HG03060 (cell line): ENCODE data around the gene PYGO2.
A peak's percentile ranks its signal among the peaks of the same experiment; 100 is the strongest.

ENCODE experiments used
- ATAC-seq: cut with Tn5 transposase; IDR thresholded peaks from one replicate; pipeline ENCODE4 v1.9.1; 2021; ENCODE audit warnings: low read depth, moderate number of reproducible peaks; ENCODE audit not compliant: unreplicated experiment

PYGO2 gene

DNA sequence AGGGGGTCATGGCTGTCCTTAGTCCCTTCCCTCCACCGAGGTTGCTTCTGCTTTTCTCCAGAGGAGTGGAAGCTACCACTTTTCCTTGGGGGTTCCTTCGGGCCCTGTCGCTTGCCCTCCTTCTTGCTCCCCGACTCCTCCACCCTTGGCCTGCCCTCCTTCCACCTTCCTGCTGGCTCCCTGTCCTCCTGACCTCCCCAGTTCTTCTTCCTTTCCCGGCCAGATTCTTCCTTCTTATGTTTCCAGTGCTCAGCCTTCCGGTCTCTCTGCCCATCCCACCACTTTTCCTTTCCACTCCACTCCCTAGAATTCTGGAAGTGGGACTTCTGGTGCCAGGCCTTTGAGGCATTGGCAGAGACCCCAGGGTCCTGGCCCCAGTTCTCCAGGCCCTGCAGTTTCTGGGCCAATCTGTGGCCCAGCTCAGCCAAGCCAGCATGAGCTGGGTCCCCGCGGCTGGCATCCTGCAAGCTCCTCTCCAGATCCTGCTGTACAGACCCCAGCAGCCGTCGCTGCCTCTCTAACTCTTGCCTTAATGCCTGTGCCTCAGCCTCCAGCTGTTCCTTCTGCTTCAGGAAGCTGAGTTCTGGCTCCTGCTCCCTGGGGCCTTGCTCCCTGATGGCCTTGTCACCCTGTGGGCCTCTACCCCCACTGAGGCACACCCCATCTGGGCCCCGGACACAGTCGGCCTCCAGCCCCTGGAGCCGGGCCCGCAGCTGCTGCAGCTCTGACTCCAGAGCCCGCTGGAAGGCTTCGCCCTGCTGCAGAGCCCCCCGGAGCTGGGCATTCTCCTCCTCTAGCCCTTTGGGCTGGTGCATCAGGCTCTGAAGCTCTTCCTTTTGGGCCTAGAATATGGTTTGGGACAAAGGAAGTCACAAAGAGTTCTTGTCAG is 15.4 kb downstream of the PYGO2 start:
- ATAC-seq = no peak

DNA sequence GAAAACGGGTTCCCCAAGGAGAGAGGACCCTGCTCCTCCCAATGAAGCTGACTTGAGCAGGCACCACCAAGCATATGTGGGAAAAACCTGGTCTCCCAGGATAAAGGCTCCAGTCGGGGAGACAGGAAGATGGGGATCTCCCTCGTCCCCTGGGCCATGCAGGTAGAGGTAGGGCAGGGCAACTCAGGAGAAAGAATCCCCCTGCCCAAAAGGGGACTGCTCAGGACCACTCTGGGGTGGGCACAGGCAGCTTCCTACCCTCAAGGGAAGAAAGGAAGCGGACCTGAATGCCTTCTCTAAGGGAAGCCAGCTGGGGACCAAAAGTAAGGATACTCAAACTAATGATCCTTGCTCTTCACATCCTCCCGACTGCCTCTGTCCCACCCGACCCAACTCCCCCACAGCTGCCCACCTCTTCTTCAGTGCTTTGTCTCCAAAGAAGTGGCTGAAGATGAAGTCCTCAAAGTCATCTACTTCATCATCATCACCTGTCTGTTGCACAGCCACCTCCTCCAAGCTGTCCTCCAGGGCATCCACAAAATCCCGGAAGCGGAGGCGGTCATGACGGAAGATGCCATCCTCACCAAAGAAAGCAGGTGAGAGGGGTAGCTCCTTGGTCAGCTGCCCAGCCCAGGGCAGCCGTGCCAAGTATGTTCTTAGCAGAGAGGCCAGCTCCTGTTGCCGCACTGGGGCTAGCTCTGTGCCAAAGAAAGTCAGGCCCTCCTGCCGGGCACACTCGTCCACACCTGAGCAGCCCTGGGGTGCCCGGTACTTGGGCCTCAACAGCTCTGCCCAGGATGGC is 16.2 kb downstream of the PYGO2 start:
- ATAC-seq = no peak

DNA sequence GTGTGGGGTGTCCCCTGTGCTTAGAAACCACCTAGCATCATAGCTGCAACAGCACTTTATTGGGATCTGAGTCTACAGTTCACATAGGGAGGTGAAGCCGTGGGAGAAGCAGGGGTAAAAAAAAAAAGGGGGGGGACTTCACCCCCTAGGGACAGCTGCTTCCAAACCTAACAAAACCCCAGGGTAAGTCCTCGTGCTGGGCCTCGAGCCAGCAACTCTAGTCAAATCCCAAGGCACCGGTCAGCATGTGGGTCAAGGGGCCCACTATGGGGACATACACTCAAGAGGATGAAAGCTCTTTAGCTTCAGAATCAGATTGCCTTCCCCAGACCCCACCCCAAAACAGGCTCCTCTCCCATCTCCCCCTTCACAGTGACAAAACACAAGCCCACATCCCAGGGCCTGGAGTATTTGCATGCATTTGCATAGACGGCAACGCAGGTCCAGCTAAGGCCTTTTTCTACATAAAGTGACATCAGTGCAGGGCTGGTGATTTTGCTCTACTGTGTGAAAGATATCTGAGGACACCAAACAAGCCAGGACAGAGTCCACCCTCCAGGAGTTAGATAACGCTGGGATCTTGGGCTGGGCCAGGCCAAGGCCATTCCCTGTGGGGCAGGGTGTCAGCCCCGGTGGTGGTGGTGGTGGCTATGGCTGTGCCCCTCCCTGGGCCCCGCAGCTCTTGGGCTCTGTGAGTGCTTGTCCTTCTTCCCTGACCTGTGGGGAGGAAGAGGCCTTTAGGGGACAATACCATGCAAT is 17.0 kb downstream of the PYGO2 start:
- no peak for ATAC-seq

DNA sequence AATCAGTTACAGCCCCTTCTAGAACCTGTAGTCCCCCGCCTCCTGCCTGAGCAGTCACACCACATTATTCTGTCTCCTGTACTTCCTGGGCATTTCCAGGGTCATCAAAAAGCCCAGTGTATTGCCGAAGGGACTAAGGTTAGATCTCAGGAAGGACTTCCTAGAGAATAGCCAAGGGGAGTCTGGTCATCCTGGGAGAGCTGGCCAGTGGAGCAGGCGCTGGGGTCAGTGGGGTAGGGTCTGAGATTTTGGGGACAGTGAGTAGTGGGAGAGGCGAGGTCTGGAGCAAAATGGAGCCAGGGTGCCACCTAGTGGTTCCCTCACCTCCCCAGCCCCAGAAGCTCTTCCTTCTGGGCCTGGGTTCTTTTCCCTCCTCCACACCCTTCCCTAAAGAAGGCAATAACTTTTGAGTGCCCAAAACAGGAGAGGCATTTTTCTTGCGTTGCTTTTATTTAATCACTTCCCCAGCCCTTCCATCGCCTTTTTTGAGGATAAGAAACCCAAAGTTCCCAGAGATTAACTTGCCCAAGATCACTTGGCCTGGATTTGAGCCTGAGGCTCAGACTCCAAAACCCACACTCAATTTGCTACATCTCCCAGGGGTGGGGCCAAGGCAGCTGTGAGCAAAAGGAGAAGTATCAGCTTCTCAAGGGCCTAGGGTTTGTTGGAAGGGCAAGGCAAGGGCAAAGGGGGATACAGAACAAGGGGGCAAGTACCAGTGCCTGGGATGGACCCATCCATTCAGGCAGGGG is 17.8 kb downstream of the PYGO2 start:
- no peak for ATAC-seq

DNA sequence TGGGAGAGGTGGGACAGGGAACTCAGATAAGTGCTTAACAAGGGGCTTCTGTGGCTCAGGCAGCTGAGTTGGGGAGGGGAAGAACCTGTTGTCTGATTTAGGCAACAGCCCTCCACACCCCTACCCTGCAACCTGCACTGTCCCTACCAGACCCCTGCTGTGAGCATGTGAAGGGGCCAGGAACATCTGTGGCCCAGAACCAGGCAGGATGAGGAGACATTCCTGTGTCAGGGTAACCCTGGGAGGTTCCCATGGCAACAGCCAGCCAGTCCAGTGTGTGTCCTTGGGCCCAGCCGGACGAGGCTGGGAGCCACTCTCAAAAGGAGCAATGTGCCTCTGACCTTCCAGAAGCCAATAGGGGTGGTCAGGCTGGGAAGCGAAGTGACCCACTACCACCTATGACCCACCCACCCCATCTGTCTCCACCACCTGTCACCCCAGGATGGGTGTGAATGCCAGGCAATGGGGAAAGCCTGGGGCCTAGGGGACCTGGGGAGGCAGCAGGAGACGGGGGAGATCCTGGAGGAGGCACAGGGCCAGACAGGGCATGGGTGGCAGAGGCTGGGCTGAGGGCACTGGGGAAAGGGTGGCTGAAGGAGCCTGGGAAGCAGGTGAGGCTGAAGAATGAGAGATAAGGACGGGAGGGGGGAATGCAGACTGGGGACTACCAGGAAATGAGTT is 20.1 kb downstream of the PYGO2 start:
- ATAC-seq = no peak

DNA sequence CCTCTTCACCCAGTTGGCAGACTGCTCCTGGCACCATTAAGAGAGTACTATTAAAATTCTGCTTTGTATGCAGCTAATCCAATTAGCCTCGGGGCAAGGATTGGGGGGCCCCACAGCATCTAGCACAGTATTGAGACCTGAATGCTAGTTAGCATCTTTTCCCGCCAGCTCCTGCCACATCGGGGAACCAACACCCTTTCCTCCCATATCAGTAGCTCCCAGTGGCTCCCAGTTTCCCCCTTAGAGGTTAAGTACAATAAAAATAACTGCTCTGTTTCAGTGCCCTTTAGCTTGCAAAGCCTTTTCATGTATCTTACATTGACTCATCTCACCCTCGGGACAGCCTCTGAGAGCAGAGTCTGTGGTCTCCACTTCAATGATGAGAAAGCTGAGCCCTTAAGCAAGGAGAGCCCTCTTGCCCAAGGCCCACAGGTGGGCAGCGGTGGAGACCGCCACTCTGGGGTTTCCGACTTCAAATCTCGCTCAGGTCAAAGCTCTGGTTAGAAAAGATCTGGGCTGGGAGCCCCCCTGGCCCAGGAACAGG is 20.9 kb downstream of the PYGO2 start:
- ATAC-seq = no peak

DNA sequence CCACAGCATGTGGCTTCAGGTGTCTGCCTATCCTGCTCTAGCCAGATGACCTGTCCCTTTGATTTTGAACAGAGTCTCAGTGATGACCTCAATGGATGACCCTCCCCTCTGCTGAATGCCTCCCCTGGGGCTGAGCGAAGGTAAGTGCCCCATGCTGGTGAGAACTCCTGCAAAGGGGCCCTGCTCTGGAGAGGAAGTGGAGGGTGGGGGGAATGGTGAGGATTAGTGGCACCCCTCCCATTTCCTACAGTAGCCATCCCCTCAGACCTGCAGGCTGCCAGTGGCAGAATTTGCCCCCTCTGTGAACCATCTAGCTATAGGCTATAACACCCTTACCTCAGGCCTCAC is 21.4 kb downstream of the PYGO2 start:
- no peak for ATAC-seq

DNA sequence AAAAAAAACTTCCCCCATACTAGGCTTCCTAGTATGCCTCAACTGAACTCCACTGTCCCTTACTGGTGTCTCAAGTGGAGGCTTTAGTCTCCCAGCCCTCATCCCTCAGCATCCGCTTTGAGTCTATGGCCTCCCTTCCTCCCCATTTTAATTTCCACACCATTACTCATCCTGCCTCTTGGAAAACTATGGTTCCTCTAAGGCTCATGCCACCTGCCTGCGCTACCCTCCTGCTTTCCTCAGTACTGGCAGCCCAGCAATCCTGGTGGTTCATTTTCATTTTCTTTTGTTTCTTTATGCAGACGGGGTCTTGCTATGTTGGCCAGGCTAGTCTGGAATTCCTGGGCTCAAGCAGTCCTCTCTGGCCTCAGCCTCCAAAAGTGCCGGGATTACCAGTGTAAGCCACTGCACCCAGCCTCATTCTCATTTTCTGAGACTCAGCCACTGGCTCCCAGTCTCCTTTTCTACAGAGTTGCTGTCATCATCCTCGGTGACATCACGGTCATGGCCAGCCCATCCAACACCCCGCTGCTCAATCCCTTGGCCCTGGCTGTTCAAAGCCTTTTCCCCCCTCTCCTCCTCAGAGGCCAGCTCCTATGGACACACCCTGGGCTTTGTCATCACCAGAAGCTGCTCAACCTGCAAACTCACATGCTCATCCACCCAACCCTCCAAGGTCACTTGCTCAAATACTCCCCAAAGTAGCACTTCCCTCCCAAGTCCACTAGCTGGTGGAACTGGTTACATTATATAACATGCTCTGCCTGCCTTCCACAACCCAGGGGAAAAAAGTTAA is 22.8 kb downstream of the PYGO2 start:
- ATAC-seq = no peak

DNA sequence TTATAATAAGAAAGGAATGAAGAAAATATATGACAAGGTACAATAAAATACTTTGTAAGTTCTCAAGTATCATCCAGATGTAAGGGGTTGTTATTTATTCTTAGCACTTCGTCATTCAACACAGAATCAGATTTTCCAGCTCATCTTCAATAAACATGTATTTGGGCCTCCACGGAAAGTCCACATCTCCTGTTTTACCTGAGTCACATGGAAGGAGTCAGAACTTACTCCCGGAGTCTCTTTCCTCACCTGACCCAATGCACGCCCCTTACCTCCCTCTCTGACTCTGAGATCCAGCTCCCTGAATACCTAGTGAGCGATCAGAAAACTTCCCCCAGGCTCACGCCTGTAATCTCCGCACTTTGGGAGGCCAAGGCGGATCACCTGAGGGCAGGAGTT is 23.6 kb downstream of the PYGO2 start:
- ATAC-seq = no peak

DNA sequence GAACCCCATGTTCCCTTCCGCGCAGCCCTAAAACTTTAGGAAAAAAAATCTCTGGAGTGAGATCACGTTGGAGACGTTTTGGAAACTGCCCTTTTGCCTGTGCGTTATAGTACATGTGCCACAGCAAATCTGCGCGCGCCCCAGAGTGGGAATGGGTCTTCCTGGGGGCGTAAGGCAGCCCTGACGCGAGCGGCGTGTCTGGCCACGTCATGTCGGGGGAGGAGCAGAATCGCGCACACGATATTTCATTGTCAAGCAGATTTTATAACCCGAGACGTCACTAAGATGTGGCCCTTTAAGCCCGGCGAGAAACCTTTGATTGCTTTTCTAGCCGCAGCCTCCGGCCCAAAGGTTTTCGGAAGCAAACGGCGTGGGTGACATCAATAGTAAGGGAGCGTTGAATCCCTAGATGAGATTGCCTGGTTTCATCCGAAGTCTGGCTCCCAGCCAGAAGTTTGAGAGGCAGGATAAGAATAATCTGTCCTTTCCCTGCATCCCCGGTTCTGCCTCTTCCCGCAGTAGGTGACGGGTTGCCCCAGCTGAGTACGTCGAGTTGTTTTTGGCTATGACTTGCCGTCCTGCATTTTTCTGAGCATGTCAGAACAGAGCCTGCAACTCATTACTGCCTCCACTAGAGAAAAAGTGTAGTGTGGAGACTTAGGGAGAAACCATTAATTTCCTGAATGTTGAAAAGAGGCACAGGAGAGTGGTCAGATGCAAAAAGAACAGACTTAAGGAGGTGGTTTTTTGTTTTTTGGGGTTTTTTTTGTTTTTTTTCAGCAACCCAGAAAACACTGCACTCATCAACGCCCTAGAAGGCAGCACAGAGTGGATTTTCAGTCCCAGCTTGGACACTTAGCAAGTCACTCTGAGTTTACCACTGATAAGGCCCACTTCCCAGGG is 24.2 kb downstream of the PYGO2 start:
- ATAC-seq = peak; percentile 30

DNA sequence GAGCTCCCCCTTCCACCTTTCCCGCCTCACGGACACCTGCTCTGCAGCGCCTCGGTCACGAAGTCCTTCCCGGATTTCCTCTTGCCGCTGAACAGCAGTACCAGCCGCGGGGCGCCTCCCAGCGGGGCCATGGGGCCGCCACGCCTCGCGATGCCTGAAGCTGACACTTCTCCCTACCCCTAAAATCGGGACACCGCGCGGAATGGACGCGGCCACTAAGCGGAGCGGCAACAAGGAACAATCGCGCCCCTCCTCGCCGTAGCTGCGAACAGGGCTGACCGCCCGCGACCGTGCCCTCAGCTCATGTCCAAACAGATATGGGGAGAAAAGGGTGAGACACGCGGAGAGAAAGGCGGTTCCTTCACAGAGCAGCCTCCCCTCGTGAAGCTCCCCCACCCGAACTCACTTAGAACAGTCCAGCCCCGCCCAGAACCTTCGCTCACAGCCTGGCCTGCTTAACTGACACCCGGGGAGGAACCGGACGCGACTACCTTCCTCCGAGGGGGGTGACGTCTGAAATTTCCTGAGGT is 25.0 kb downstream of the PYGO2 start, which contains the start of gene PMVK:
Gene PMVK (minus strand): TSS at position 165 of the 530 bp plus-strand sequence. CDS start 34 bp downstream, at position 131.
- peak; percentile 40 for ATAC-seq

DNA sequence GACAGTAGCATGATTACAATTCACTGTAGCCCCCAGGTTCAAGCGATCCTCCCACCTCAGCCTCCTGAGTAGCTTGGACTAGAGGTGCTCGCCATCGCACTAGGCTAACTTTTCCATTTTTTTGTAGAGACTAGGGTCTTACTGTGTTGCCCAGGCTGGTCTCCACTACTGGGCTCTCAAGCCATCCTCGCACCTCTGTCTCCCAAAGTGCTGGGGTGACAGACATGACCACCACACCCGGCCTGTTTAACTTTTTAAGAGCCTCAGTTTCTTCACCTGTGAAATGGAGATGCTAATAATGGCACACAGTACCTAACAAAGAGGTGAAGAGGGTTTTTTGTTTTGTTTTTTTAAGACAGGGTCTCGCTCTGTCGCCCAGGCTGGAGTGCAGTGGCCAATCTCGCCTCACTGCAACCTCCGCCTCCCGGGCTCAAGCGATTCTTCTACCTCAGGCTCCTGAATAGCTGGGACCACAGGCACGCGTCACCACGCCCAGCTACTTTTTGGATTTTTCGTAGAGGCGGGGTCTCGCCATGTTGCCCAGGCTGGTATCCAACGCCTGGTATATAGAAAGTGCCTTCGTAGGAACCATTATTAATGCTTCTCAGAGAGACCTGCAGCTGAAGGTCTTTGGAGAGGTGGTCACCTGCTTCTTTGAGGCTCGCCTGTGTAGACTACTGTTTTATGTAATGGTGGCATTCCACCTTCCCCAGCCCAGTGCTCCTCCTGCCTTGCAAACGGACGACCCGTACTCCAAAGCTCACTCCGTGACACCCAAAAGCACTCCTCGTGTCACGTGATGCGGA is 25.6 kb downstream of the PYGO2 start:
- ATAC-seq = no peak

DNA sequence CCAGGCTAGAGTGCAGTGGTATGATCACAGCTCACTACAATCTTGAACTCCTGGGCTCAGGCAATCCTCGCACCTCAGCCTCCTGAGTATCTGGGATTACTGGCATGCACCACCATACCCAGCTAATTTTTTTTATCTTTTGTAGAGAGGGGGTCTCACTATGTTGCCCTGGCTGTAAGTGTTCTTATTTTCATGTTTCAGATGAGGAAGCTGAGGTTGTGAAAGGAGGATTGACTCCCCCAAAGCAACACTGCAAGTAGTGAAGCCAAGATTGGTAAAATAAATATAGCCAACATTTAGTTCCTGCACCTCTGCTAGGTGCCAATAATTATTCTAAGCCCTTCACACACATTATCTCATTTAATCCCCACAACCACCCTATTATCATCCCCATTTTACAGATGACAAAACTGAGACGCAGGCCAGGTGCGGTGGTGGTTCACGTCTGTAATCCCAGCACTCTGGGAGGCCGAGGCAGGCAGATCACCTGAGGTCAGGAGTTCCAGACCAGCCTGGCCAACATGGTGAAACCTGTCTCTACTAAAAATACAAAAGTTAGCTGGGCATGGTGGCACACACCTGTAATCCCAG is 27.1 kb downstream of the PYGO2 start:
- no peak for ATAC-seq

DNA sequence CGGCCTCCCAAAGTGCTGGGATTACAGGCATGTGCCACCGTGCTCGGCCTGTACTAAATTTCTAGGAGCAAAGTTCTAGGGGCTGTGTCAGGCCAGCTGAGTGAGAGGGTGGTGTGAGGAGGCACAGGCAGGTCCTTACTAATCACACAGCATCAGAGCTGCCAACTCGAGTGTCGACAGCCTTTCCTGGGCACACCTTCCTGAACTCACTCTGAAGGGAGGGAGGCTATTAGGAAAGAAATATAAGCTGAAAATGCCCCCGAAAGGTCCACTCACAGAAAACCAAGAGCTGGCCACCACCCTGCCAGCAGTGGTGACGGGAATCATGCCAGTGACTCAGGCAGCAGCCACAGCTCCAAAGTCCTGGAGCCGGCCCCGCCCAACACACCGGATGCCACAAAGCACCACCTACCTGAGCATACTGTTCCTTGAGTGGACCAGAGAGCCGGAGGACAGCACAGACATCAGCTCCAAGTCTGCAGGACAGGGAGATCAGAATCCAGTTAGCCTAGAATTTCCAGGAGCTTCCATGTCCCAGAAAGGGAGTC is 29.6 kb downstream of the PYGO2 start:
- no peak for ATAC-seq

DNA sequence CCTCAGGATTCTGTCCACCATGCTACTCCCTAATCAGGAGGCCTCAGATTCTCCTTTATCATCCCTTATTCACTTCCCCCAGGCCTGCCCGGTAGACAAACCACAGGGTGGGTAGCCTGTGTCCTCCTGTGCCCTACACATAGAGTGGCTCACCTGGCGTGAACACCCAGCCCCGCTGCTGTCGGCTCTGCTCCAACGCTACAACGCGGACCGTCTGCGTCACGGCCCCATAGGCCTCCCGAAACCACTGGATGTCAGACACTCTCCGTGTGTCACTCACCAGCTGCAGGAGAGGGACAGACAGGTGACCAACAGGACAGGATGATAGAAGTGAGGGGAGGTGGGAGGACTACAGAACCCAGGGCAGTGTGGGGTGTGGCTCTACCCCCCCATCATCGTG is 35.4 kb downstream of the PYGO2 start:
- ATAC-seq = no peak
